Right lobe of liver (tissue), 4 donors: Measurements from ENCODE around the gene PRDM15.

Source experiments
- POLR2A ChIP-seq: fragments of 450-650 bp; IDR thresholded peaks from one replicate; pipeline ENCODE4 v1.6.1; 2017; ENCODE audit warnings: antibody characterized with exemption, mild to moderate bottlenecking
- TF ChIP-seq, protein P1 (sequence below), 4 donors: fragments of 200-600 bp in 3 of 4; fragments of 450-650 bp in 1 of 4; IDR thresholded peaks; one replicate each; pipeline versions ENCODE4 v1.5.1 to v1.8.0; 2016 to 2022; ENCODE audit warnings: antibody characterized with exemption in 4 of 4, mild to moderate bottlenecking in 2 of 4
- donor health status: DM: no; HTN: no; CAD: no.
- donor health status: DM: no; HTN: no; CAD: no.
- donor health status: DM: no; HTN: yes; CAD: no.

DNA sequence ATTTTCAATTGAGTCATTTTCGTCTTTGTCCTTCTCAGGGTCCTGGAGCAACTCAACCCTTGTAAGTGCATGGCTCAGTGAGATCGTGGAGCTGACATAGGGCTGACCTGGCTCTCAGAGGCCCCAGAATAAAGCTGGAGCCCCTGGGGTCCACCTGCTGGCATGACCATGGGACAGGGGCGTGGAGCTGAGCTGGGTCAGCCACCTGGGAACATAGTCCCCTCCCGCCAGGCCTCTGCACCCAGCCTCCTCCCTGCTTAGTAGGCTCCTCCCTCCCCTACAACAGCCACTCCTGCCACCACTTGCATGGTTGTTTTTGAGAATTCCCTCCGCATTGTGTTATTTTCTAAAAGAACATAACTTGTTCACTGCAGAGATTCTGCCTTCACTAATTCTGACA is 109.2 kb downstream of the PRDM15 start:
- TF ChIP-seq, protein P1, sequence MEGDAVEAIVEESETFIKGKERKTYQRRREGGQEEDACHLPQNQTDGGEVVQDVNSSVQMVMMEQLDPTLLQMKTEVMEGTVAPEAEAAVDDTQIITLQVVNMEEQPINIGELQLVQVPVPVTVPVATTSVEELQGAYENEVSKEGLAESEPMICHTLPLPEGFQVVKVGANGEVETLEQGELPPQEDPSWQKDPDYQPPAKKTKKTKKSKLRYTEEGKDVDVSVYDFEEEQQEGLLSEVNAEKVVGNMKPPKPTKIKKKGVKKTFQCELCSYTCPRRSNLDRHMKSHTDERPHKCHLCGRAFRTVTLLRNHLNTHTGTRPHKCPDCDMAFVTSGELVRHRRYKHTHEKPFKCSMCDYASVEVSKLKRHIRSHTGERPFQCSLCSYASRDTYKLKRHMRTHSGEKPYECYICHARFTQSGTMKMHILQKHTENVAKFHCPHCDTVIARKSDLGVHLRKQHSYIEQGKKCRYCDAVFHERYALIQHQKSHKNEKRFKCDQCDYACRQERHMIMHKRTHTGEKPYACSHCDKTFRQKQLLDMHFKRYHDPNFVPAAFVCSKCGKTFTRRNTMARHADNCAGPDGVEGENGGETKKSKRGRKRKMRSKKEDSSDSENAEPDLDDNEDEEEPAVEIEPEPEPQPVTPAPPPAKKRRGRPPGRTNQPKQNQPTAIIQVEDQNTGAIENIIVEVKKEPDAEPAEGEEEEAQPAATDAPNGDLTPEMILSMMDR (IDR thresholded peaks at IDR 0.05) = no peak
- no peak for TF ChIP-seq POLR2A
